ENCODE data around the gene DMD. TPM values are rescaled to one million over a fixed set of nuclear protein-coding genes. Genes with fewer than 3 reads are reported as not detected.

The DMD gene
- total and polyA plus RNA-seq, 2 of the 8 experiments (the other 6 are each of a cell fraction or from before 2014, with no cell fraction given): 4.8 to 7.4 TPM

- H3K36me3 ChIP-seq (ENCODE audit: control insufficient read depth in 2 of 4, insufficient read depth in 4 of 4, low read length in 3 of 4): no peaks in the 10 kb centered on the region
- no peak overlapping the region for H3K56ac ChIP-seq (replicated peaks; ENCODE audit: insufficient read length, low read depth, low read length)
- no peak overlapping the region for H2AK5ac ChIP-seq (ENCODE audit: low read depth, low read length)
- H2BK12ac ChIP-seq (ENCODE audit: low read depth, low read length): no peak overlapping the region
- H3K23ac ChIP-seq (ENCODE audit: insufficient read length): no peak overlapping the region
- no peaks in the 10 kb centered on the region for H3K9me3 ChIP-seq (ENCODE audit: insufficient read depth in 2 of 2, low read depth in 1 of 2, low read length in 1 of 2)
- no peak overlapping the region for H4K5ac ChIP-seq (ENCODE audit: insufficient read length, low read depth, low read length)
- H3K27ac ChIP-seq (ENCODE audit: low read depth, low read length): no peak overlapping the region
- no peak overlapping the region for H3K9ac ChIP-seq (replicated peaks in 1 of 4; ENCODE audit: extremely low read depth in 1 of 4, low read depth in 3 of 4, low read length in 3 of 4)
- H2BK20ac ChIP-seq (ENCODE audit: low read length): no peak overlapping the region
- 85% methylated on average over 4 of the region's 4 CpGs; no CpG with 5 or more reads in 1 of the 2 experiments for WGBS, 2 experiments (ENCODE audit: extremely low coverage in 1 of 2, insufficient coverage in 1 of 2, insufficient read length in 1 of 2, insufficient replicate concordance in 2 of 2, low coverage in 1 of 2, low lambda C conversion rate in 2 of 2, missing lambda C conversion rate in 1 of 2)
- H2AFZ ChIP-seq (ENCODE audit: low read length): no peak overlapping the region
- FAIRE-seq: no peak
- ChIA-PET POLR2A (ENCODE audit: partially characterized antibody) (no interaction called here), CTCF (ENCODE audit: partially characterized antibody) (no interaction called here)
- H3K4me1 ChIP-seq (replicated peaks in 1 of 4; ENCODE audit: control insufficient read depth in 3 of 4, insufficient read depth in 4 of 4, low read length in 3 of 4): peaks cover 0 to 3% (median 0%) of the 10 kb centered on the region in 4 experiments; a peak in 1 of 7 replicates
- H2BK120ac ChIP-seq (replicated peaks; ENCODE audit: low read depth, low read length): no peak overlapping the region
- no peak overlapping the region for H3K4ac ChIP-seq (replicated peaks; ENCODE audit: insufficient read length, low read depth, low read length)
- H2BK15ac ChIP-seq (ENCODE audit: low read length): no peak overlapping the region
- H3K79me1 ChIP-seq (ENCODE audit: low read depth, low read length): no peaks in the 10 kb centered on the region
- no peaks in the 10 kb centered on the region for H3K27me3 ChIP-seq (replicated peaks in 1 of 4; ENCODE audit: control insufficient read depth in 3 of 4, extremely low read depth in 1 of 4, insufficient read depth in 3 of 4, low read length in 3 of 4)
- H3K4me3 ChIP-seq (ENCODE audit: extremely low read depth in 1 of 4, insufficient read depth in 2 of 4, low read depth in 3 of 4, low read length in 4 of 4): no peak overlapping the region
- H2BK5ac ChIP-seq (ENCODE audit: low read depth, low read length): no peak overlapping the region
- DNase-seq (ENCODE audit: low read depth in 1 of 2, low spot score in 2 of 2): no peak
- H3K4me2 ChIP-seq (ENCODE audit: insufficient read depth in 1 of 2, low read depth in 2 of 2, low read length in 2 of 2): no peak overlapping the region
- H4K8ac ChIP-seq (ENCODE audit: extremely low read depth, insufficient read depth, low read length): no peak overlapping the region
- no peak overlapping the region for H3K14ac ChIP-seq (ENCODE audit: insufficient read length)
- H3K79me2 ChIP-seq (ENCODE audit: control insufficient read depth in 1 of 2, insufficient read depth in 2 of 2, low read length in 2 of 2): no peaks in the 10 kb centered on the region
- H4K20me1 ChIP-seq (replicated peaks in 1 of 2; ENCODE audit: control insufficient read depth in 1 of 2, insufficient read depth in 2 of 2, low read length in 2 of 2): no peaks in the 10 kb centered on the region
- H3K23me2 ChIP-seq (ENCODE audit: low read depth, low read length): no peaks in the 10 kb centered on the region
- H4K91ac ChIP-seq (replicated peaks; ENCODE audit: insufficient read length, low read length): no peak overlapping the region
- no peak overlapping the region for H3K18ac ChIP-seq (ENCODE audit: extremely low read depth, low read length)
- TF ChIP-seq CREB1 (IDR thresholded peaks at IDR 0.05): no peak
- TF ChIP-seq, protein P1, sequence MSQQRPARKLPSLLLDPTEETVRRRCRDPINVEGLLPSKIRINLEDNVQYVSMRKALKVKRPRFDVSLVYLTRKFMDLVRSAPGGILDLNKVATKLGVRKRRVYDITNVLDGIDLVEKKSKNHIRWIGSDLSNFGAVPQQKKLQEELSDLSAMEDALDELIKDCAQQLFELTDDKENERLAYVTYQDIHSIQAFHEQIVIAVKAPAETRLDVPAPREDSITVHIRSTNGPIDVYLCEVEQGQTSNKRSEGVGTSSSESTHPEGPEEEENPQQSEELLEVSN (IDR thresholded peaks at IDR 0.05): no peak
- no peak for TF ChIP-seq RNF2 (IDR thresholded peaks at IDR 0.05; ENCODE audit: borderline replicate concordance, low read depth, low read length, missing control alignments, poor library complexity, severe bottlenecking)
- TF ChIP-seq ATF2 (IDR thresholded peaks at IDR 0.05; ENCODE audit: low read length): no peak
- TF ChIP-seq CBX8 (IDR thresholded peaks at IDR 0.05; ENCODE audit: borderline replicate concordance, low read depth, low read length): no peak
- no peak for TF ChIP-seq BACH1 (IDR thresholded peaks at IDR 0.05; ENCODE audit: low read length)
- TF ChIP-seq POU5F1 (IDR thresholded peaks at IDR 0.05; ENCODE audit: low read depth, low read length): no peak
- TF ChIP-seq CTBP2 (IDR thresholded peaks at IDR 0.05; ENCODE audit: borderline replicate concordance, insufficient read depth, insufficient read length, low read length): no peak
- TF ChIP-seq SIRT6 (IDR thresholded peaks at IDR 0.05; ENCODE audit: low read length): no peak
- no peak for TF ChIP-seq SIN3A (conservative IDR thresholded peaks at IDR 0.05 in 1 of 2, IDR thresholded peaks at IDR 0.05 in 1 of 2; ENCODE audit: low read depth in 1 of 2, low read length in 2 of 2)
- TF ChIP-seq EP300 (IDR thresholded peaks at IDR 0.05; ENCODE audit: borderline replicate concordance in 1 of 2, low read depth in 2 of 2, low read length in 2 of 2): no peak
- TF ChIP-seq CHD1 (IDR thresholded peaks at IDR 0.05; ENCODE audit: low read depth, low read length): no peak
Observed at GRCh38 chrX:31318866-31319265, 1892.5 kb downstream of the DMD start.

Data from H1 (cell line).